GM12891 (cell line): Measurements from ENCODE around the gene EXT2.

Source experiments
- PAX5 ChIP-seq: IDR thresholded peaks from 2 replicates; pipeline ENCODE4 v1.6.1; 2011; ENCODE audit warnings: low read length, moderate library complexity, mild to moderate bottlenecking; ENCODE audit not compliant: insufficient read depth, severe bottlenecking
- POLR2A ChIP-seq: IDR thresholded peaks from 2 replicates; pipeline ENCODE4 v1.6.1; 2011; ENCODE audit warnings: low read depth, low read length, control low read depth

- TF ChIP-seq POLR2A (no peak), PAX5 (no peak)
These were observed 152.6 kb downstream of the EXT2 start for GRCh38 chr11:44248109-44248508.
